ENCODE results near the gene PIK3CB. TPM values are rescaled to one million over a fixed set of nuclear protein-coding genes. Genes with fewer than 3 reads are reported as not detected.

Gene PIK3CB
- total RNA-seq, 4 donors from 2014 or later = 32.2 to 52.1 (median 41.5) TPM

DNA sequence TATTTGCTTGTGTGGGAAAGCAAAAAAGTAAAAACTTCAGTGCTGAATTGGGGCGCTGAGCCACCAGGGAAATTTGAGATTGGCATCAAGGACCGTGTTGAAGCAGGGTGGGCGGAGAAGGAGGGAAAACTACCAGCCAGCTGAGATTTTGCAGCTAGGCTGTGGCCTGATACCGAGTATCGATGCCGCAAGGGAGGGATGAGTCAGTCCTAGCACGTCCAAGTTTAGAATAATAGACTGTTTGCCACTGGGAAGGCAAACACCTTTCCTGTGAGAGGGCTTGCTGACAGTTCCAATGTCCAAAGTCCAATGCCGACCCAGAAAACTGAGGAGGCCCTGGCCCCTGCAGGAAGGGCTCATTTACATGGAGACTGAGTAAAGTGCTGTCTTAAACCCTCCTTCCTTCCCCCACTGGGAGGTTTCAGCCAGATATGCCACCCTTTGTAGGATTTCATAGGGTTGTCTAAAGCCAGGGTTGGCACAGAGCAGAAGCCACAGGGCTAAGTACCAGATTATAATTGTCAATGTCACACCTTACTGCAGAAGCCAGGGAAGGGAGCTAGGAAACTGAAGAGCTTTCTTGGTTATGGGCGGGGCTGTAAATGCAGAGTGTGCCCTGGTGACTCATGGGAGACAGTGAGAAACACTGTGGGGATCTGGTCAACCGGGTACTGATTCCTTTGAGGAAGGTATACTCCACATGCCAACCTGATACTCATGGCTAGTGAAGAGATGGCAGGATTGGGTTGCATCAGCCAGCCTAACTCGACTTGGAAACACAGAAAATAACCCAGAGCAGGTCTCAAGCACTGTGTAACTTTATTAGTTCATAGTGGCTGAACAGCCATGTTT lies 28.4 kb upstream of the PIK3CB start:
- Histone ChIP-seq H3K4me3 (peak overlapping the region in 2 of 4 donors; percentile 20 to 32), H3K36me3 (no peaks in the 10 kb centered on the region), H3K9me3 (no peaks in the 10 kb centered on the region), H3K4me1 (peaks cover 0 to 27% (median 4%) of the 10 kb centered on the region in 4 donors), H3K27me3 (no peaks in the 10 kb centered on the region), H3K27ac (peak overlapping the region in 3 of 4 donors; percentile 69 to 97 (median 90))
- TF ChIP-seq POLR2A (IDR thresholded peaks at IDR 0.05) = peak in 1 of 2 donors; percentile 14
- TF ChIP-seq, protein P1, sequence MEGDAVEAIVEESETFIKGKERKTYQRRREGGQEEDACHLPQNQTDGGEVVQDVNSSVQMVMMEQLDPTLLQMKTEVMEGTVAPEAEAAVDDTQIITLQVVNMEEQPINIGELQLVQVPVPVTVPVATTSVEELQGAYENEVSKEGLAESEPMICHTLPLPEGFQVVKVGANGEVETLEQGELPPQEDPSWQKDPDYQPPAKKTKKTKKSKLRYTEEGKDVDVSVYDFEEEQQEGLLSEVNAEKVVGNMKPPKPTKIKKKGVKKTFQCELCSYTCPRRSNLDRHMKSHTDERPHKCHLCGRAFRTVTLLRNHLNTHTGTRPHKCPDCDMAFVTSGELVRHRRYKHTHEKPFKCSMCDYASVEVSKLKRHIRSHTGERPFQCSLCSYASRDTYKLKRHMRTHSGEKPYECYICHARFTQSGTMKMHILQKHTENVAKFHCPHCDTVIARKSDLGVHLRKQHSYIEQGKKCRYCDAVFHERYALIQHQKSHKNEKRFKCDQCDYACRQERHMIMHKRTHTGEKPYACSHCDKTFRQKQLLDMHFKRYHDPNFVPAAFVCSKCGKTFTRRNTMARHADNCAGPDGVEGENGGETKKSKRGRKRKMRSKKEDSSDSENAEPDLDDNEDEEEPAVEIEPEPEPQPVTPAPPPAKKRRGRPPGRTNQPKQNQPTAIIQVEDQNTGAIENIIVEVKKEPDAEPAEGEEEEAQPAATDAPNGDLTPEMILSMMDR (IDR thresholded peaks at IDR 0.05) = peak in 1 of 6 experiments; percentile 26
- DNase-seq = peak in 2 of 3 donors; percentile 76 to 87

DNA sequence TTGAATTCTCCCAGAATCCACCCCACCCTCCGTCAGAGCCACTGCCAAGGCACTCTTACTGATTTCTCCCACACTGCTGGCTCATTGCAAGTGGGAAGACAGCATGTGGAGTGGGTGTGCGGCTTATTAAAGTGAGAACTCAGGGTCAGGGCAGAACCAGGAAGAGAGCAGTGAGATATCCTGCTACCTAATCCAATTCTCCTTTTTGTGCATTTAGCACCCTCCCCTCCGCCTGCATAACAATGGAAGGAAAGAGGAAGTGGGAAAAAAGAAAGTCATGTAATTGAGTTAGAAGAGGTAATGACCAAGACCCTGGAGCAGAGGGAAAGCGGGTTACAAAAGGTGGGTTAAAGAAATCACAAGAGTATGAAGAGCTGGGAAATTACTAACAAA lies 27.8 kb upstream of the PIK3CB start:
- TF ChIP-seq, protein P1 (IDR thresholded peaks at IDR 0.05) = no peak
- no peak for TF ChIP-seq POLR2A (IDR thresholded peaks at IDR 0.05)
- peak in 1 of 3 donors; percentile 59 for DNase-seq
- Histone ChIP-seq H3K27ac (peak overlapping the region in 3 of 4 donors; percentile 69 to 97 (median 90)), H3K36me3 (no peaks in the 10 kb centered on the region), H3K9me3 (no peaks in the 10 kb centered on the region), H3K4me1 (peaks cover 0 to 27% (median 4%) of the 10 kb centered on the region in 4 donors), H3K27me3 (no peaks in the 10 kb centered on the region), H3K4me3 (peak overlapping the region in 1 of 4 donors; percentile 20)

DNA sequence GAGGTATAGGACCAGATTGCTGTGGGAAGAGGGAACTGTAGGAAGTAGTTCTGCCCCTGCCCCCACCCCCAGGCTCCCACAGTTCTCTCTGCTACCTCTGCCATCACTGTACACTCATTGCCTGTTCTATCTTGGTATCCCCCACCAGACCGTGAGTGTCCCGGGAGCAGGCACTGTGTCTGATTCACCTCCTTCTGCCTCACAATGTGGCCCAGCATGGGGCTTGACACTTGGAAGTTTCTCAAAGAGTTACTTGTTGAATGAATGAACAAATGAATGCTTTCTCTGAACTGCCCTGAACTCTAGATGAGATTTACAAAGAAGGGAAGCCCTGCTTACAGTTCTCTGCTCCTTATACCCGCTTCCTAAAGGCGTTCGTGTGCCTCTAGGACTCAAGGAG lies 27.1 kb upstream of the PIK3CB start:
- Histone ChIP-seq H3K27ac (peak overlapping the region in 3 of 4 donors; percentile 69 to 97 (median 90)), H3K4me1 (peaks cover 0 to 27% (median 4%) of the 10 kb centered on the region in 4 donors), H3K27me3 (no peaks in the 10 kb centered on the region), H3K9me3 (no peaks in the 10 kb centered on the region), H3K4me3 (no peak overlapping the region), H3K36me3 (no peaks in the 10 kb centered on the region)
- DNase-seq = no peak
- TF ChIP-seq POLR2A (IDR thresholded peaks at IDR 0.05) = no peak
- TF ChIP-seq, protein P1 (IDR thresholded peaks at IDR 0.05) = no peak

DNA sequence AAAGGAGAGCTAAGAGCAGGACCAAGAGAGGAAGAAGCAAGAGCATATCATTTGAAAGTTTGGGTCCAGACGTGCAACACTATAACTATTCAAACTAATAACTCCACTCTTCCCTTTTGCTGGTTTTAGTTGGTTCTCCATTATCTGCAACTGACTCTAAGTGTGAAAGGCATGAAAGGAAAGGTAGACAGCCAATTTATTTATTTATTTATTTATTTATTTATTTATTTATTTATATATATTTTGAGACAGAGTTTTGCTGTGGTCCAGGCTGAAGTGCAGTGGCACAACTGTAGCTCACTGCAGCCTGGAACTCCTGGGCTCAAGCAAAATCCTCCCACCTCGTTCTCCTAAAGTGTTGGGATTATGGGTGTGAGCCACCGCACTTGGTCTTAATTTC lies 22.1 kb upstream of the PIK3CB start:
- Histone ChIP-seq H3K36me3 (no peaks in the 10 kb centered on the region), H3K9me3 (no peaks in the 10 kb centered on the region), H3K4me3 (no peak overlapping the region), H3K4me1 (peaks cover 0 to 12% (median 0%) of the 10 kb centered on the region in 4 donors), H3K27ac (no peak overlapping the region), H3K27me3 (no peaks in the 10 kb centered on the region)
- TF ChIP-seq, protein P1 (IDR thresholded peaks at IDR 0.05) = no peak
- no peak for TF ChIP-seq POLR2A (IDR thresholded peaks at IDR 0.05)
- no peak for DNase-seq

DNA sequence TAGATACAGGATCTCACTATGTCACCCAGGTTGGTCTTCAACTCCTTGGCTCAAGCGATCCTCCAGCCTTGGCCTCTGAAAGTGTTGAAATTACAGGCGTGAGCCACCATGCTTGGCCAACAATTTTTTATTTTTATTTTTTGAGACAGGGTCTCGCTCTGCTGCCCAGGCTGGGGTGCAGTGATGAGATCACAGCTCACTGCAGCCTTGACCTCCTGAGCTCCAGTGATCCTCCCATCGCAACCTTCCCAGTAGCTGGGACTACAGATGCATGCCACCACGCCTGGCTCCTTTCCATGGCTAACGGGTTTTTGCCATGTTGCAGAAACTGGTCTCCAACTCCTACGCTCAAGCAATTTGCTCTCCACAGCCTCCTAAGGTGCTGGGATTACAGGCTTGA lies 20.2 kb upstream of the PIK3CB start:
- no peaks in the 10 kb centered on the region for H3K36me3 ChIP-seq
- H3K27ac ChIP-seq = no peak overlapping the region
- no peaks in the 10 kb centered on the region for H3K9me3 ChIP-seq
- H3K4me3 ChIP-seq = no peak overlapping the region
- no peak for TF ChIP-seq POLR2A (IDR thresholded peaks at IDR 0.05)
- TF ChIP-seq, protein P1 (IDR thresholded peaks at IDR 0.05) = no peak
- DNase-seq = no peak
- H3K27me3 ChIP-seq = no peaks in the 10 kb centered on the region
- H3K4me1 ChIP-seq = peaks cover 0 to 7% (median 0%) of the 10 kb centered on the region in 4 donors

Measured in Peyer's patch (tissue), 4 donors.